Measurements from ENCODE around the gene CNOT8.

Gene CNOT8

DNA sequence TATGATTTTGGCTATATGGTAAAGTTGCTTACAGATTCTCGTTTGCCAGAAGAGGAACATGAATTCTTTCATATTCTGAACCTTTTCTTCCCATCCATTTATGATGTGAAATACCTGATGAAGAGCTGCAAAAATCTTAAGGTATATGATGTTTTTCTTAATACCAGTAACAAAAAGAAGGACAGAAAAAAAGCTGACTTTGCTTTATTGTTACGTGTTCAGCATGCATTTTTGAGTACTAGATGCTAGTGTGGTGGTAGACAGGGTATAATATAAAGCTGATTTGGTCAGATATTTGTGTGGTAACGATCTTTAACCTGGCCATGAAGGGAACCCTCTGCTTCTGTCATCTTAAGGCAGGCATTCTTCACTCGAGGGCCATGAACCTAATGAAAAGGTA lies 13.3 kb downstream of the CNOT8 start:
- H3K9ac ChIP-seq (ENCODE audit: low read length) = no peak overlapping the region
- DNase-seq (ENCODE audit: low read depth) = no peak
- peaks cover 24% of the 10 kb centered on the region for H3K4me1 ChIP-seq (ENCODE audit: control insufficient read depth, insufficient read depth, low read length)
- peaks cover 80% of the 10 kb centered on the region for H3K36me3 ChIP-seq (ENCODE audit: control insufficient read depth, insufficient read depth, low read length, severe bottlenecking)
- H3K4me3 ChIP-seq (ENCODE audit: low read length) = no peak overlapping the region
- no peaks in the 10 kb centered on the region for H3K9me3 ChIP-seq (ENCODE audit: control insufficient read depth, low read length)
- H3K27me3 ChIP-seq (replicated peaks; ENCODE audit: control insufficient read depth, insufficient read depth, low read length) = no peaks in the 10 kb centered on the region

DNA sequence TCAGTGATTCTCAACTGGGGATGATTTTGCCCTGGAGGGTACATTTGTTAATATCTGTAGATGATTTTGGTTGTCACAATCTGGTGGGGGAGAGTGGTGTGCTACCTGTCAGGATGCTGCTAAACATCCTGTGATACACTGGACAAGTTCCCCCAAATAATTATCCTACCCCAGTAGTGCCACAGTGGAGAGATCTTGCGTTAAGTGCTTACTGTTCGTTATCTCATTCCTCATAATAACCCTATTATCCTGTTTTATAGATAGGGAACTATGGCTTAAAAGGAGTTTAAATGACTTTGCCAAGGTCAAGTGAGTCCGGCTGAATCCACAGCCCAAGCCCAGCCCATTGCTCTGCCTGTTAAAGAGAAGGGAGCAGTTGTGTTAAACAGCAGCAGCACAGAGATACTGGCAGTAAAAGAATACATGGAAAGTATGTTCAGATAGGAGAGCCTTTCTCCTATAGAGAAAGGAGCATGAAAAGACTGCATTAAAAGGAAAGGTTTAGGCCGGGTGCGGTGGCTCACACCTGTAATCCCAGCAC lies 15.4 kb downstream of the CNOT8 start:
- Histone ChIP-seq H3K9me3 (ENCODE audit: control insufficient read depth, low read length) (peaks cover 9% of the 10 kb centered on the region), H3K36me3 (ENCODE audit: control insufficient read depth, insufficient read depth, low read length, severe bottlenecking) (peaks cover 76% of the 10 kb centered on the region), H3K4me3 (ENCODE audit: low read length) (no peak overlapping the region), H3K9ac (ENCODE audit: low read length) (peak overlapping the region; percentile 6), H3K4me1 (ENCODE audit: control insufficient read depth, insufficient read depth, low read length) (peaks cover 19% of the 10 kb centered on the region), H3K27me3 (replicated peaks; ENCODE audit: control insufficient read depth, insufficient read depth, low read length) (no peaks in the 10 kb centered on the region)
- no peak for DNase-seq (ENCODE audit: low read depth)

DNA sequence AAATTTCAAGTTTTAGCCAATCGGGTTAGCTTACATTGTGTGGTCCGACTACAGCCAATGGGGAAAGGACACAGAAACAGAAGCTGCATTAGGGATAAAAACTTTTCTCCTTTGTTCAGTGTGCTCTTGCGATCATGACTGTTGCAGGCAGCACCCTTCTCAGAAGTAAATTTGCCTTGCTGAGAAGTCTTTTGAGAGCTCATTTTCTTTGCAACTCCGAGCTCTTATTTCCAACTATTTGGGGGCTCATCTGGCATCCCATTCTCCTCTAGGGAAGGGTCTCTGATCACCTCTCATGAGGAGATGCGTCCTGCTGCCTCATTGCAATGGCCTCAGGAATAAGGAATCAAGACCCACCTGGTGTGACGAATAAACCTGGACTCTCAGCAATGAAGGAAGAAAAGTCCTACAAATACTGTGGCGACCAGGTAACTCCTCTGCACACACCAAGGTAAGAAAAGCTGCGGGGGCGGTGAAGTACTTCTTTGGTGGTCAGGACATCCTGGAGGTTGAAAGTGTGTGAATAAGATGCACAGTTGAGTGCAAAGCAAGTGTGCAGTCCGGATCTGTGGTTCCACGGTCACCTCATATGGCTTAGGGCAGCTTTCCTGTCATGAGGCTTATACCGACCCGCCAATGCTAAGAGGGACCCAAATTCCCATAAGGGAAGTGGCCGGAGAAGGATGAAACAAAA lies 20.4 kb downstream of the CNOT8 start:
- Histone ChIP-seq H3K4me1 (ENCODE audit: control insufficient read depth, insufficient read depth, low read length) (peaks cover 3% of the 10 kb centered on the region), H3K36me3 (ENCODE audit: control insufficient read depth, insufficient read depth, low read length, severe bottlenecking) (peaks cover 46% of the 10 kb centered on the region), H3K27me3 (replicated peaks; ENCODE audit: control insufficient read depth, insufficient read depth, low read length) (no peaks in the 10 kb centered on the region), H3K9ac (ENCODE audit: low read length) (no peak overlapping the region), H3K9me3 (ENCODE audit: control insufficient read depth, low read length) (peaks cover 20% of the 10 kb centered on the region), H3K4me3 (ENCODE audit: low read length) (no peak overlapping the region)
- DNase-seq (ENCODE audit: low read depth) = no peak

DNA sequence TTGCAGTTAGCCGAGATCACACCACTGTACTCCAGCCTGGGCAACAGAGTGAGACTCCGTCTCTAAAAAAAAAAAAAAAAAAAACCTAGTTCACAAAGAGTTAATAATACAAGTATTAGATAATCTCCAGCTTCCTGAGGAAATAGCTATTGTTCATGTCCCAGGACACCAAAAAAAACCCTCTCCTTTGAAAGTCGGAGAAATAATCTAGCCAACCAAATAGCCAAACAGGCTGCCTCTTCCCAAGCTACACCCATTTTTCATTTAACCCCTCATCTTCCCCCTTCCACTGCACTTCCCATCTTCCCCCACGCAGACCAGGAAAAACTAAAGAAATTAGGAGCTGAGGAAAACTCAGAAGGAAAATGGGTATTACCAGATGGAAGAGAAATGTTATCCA lies 23.6 kb downstream of the CNOT8 start:
- no peaks in the 10 kb centered on the region for H3K27me3 ChIP-seq (replicated peaks; ENCODE audit: control insufficient read depth, insufficient read depth, low read length)
- H3K9ac ChIP-seq (ENCODE audit: low read length) = no peak overlapping the region
- peaks cover 40% of the 10 kb centered on the region for H3K36me3 ChIP-seq (ENCODE audit: control insufficient read depth, insufficient read depth, low read length, severe bottlenecking)
- peaks cover 46% of the 10 kb centered on the region for H3K9me3 ChIP-seq (ENCODE audit: control insufficient read depth, low read length)
- no peak overlapping the region for H3K4me3 ChIP-seq (ENCODE audit: low read length)
- DNase-seq (ENCODE audit: low read depth) = no peak
- H3K4me1 ChIP-seq (ENCODE audit: control insufficient read depth, insufficient read depth, low read length) = no peaks in the 10 kb centered on the region

DNA sequence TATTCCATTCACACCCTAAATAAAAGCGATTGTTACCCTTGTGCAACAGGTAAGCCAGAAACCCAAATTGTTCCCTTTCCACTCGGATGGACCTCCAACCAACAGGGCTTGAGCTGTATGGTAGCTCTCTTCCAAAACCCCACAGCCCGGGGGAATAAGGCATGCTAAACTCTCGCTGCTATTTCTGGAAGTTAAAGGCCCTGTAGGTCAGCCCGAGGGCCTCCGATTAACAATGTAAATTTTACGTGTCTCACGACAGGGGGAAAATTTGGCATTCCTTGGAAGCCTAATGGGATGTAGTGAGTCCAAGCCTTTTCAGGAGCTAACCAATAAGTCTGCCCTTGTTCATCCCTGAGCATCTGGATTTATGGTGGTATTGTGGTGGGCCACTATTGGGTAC lies 26.0 kb downstream of the CNOT8 start:
- Histone ChIP-seq H3K4me3 (ENCODE audit: low read length) (no peak overlapping the region), H3K9me3 (ENCODE audit: control insufficient read depth, low read length) (peaks cover 45% of the 10 kb centered on the region), H3K27me3 (replicated peaks; ENCODE audit: control insufficient read depth, insufficient read depth, low read length) (no peaks in the 10 kb centered on the region), H3K9ac (ENCODE audit: low read length) (no peak overlapping the region), H3K4me1 (ENCODE audit: control insufficient read depth, insufficient read depth, low read length) (no peaks in the 10 kb centered on the region), H3K36me3 (ENCODE audit: control insufficient read depth, insufficient read depth, low read length, severe bottlenecking) (peaks cover 50% of the 10 kb centered on the region)
- no peak for DNase-seq (ENCODE audit: low read depth)

DNA sequence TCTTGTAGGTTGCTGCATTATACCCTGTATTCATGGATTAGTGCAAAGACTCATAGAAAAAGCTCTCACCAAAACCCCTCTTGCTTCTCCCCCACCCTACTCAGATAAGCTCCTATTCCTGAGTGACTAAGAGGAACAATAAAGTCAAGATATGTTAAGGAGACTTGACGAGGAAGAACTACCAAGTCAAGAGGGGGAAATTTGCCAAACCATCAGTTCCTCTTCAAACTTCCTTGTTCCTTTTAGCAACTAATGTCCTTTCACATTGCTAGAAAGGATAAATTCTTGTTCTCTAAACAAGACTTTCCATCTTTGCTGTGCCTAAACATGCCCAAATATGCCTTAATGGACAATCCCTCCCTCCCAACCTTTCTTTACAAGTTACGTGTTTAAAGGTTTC lies 27.0 kb downstream of the CNOT8 start:
- H3K9ac ChIP-seq (ENCODE audit: low read length) = no peak overlapping the region

DNA sequence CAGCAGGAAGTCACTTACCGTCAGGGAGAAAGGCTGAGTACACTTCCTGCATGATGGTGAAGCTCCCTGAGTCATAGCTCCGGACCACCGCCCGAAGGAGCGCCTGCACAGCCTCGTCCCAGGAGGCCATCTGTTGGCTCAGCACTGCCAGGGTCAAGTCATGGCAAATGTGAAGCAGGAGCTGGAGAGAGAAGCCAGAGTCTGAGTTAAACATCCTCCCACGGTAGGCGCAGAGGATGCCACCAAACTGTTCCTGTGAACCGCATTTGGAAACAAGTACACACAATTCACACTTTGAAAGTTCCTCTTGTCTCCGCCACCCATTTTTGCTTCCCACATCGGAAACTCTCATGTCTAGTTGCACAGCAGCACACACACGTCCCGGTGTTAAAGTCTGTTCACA lies 33.9 kb downstream of the CNOT8 start:
- Histone ChIP-seq H3K4me1 (ENCODE audit: control insufficient read depth, insufficient read depth, low read length) (peaks cover 14% of the 10 kb centered on the region), H3K36me3 (ENCODE audit: control insufficient read depth, insufficient read depth, low read length, severe bottlenecking) (peaks cover 89% of the 10 kb centered on the region), H3K9me3 (ENCODE audit: control insufficient read depth, low read length) (peaks cover 9% of the 10 kb centered on the region), H3K27me3 (replicated peaks; ENCODE audit: control insufficient read depth, insufficient read depth, low read length) (no peaks in the 10 kb centered on the region), H3K4me3 (ENCODE audit: low read length) (no peak overlapping the region), H3K9ac (ENCODE audit: low read length) (no peak overlapping the region)
- no peak for DNase-seq (ENCODE audit: low read depth)

More for the DNA sequence above, 27.0 kb downstream of the CNOT8 start:
- no peaks in the 10 kb centered on the region for H3K4me1 ChIP-seq (ENCODE audit: control insufficient read depth, insufficient read depth, low read length)
- H3K36me3 ChIP-seq (ENCODE audit: control insufficient read depth, insufficient read depth, low read length, severe bottlenecking) = peaks cover 60% of the 10 kb centered on the region
- no peak for DNase-seq (ENCODE audit: low read depth)
- no peak overlapping the region for H3K4me3 ChIP-seq (ENCODE audit: low read length)
- peaks cover 39% of the 10 kb centered on the region for H3K9me3 ChIP-seq (ENCODE audit: control insufficient read depth, low read length)
- H3K27me3 ChIP-seq (replicated peaks; ENCODE audit: control insufficient read depth, insufficient read depth, low read length) = no peaks in the 10 kb centered on the region

DNA sequence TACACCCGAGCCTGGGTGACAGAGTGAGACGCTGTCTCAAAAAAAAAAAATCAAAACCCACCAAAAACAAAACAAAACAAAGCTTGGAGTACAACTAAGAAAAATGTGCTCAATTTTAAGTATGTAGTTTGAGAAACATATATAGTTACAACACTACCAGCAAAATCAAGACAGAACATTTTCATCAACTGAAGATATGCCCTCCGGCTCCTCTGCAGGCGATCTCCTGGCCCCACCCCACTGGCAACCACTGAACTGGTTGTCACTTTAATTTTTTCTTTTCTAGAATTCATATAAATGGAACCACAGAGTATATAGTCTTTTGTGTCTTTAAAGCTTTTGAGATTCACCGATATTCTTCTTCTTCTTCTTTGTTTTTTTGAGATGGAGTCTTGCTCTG lies 35.0 kb downstream of the CNOT8 start:
- Histone ChIP-seq H3K4me1 (ENCODE audit: control insufficient read depth, insufficient read depth, low read length) (peaks cover 24% of the 10 kb centered on the region), H3K27me3 (replicated peaks; ENCODE audit: control insufficient read depth, insufficient read depth, low read length) (no peaks in the 10 kb centered on the region), H3K4me3 (ENCODE audit: low read length) (no peak overlapping the region), H3K9ac (ENCODE audit: low read length) (no peak overlapping the region), H3K36me3 (ENCODE audit: control insufficient read depth, insufficient read depth, low read length, severe bottlenecking) (peaks cover 85% of the 10 kb centered on the region), H3K9me3 (ENCODE audit: control insufficient read depth, low read length) (no peaks in the 10 kb centered on the region)
- no peak for DNase-seq (ENCODE audit: low read depth)

DNA sequence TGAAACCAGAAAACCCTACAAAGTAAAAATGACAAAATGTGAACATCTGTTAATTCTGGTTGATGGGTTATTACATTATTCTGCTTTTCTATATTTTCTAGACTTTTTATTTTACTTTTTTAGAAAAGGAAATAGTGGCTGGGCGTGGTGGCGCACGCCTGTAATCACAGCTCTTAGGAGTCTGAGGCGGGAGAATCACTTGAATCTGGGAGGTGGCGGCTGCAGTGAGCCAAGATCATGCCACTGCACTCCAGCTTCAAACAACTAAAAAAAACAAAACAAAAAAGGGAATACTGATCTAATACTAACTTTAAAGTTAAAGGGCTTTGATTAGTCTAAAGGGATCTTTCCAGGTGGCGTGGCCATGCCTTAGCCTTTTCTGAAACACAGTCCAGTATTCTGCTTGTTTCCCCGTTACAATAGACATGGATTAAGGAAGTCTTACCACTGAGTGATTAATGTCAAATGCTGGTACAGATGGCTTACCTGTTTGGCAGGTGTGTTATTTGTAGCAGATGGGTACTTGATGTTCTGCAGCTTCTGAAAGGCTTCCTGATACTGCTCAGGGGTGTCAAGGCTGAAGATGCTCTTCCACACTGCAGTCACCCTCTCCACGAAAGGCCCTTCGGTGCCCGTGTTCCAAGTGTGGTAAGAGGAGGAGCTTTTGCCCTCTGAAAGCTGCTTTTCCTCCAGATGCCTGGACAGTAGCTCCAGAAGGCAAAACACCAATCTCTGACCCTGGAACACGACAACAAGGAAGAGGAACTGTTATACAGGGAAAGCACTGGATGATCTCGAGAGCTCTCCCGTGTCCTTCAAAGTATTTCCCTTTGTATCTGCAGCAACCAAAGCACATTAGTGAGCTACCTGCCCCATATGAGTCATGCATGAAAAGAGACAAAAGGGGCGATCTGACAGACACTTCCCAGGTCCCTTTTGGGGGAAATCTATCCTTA lies 37.5 kb downstream of the CNOT8 start:
- DNase-seq (ENCODE audit: low read depth) = no peak
- no peak overlapping the region for H3K4me3 ChIP-seq (ENCODE audit: low read length)
- H3K4me1 ChIP-seq (ENCODE audit: control insufficient read depth, insufficient read depth, low read length) = peaks cover 46% of the 10 kb centered on the region
- no peaks in the 10 kb centered on the region for H3K27me3 ChIP-seq (replicated peaks; ENCODE audit: control insufficient read depth, insufficient read depth, low read length)
- H3K36me3 ChIP-seq (ENCODE audit: control insufficient read depth, insufficient read depth, low read length, severe bottlenecking) = peaks cover 65% of the 10 kb centered on the region
- H3K9me3 ChIP-seq (ENCODE audit: control insufficient read depth, low read length) = no peaks in the 10 kb centered on the region
- no peak overlapping the region for H3K9ac ChIP-seq (ENCODE audit: low read length)

DNA sequence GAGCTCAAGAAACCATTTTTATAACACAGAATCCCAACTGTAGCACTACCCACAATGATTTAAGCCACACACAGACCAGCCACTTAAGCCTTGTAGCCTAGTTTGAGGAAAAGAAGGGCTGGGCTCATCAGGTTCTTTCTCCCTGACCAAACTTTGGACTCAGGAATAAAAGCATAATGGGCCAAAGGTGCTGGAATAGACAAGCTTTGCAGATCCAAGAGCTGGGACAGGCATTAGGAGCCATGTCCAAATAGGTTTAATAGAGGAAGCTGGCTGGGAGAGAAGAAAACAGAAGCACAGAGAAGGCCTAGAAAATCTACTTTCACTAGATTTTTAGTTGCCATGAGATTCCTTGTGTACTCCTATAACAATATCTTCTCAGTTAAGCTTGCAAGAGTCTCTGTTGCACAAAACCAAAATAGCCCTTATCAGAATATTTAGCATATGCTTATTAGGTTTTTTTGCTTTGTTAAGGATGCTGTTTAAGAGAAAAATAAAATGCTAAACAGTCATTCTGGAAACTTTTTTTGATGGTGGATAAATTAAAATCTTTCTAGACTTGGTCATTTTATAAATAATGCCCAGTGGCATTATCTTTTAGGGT lies 38.2 kb downstream of the CNOT8 start:
- no peak for DNase-seq (ENCODE audit: low read depth)
- H3K27me3 ChIP-seq (replicated peaks; ENCODE audit: control insufficient read depth, insufficient read depth, low read length) = no peaks in the 10 kb centered on the region
- H3K36me3 ChIP-seq (ENCODE audit: control insufficient read depth, insufficient read depth, low read length, severe bottlenecking) = peaks cover 65% of the 10 kb centered on the region
- H3K4me3 ChIP-seq (ENCODE audit: low read length) = no peak overlapping the region
- H3K9me3 ChIP-seq (ENCODE audit: control insufficient read depth, low read length) = no peaks in the 10 kb centered on the region
- H3K4me1 ChIP-seq (ENCODE audit: control insufficient read depth, insufficient read depth, low read length) = peaks cover 53% of the 10 kb centered on the region
- H3K9ac ChIP-seq (ENCODE audit: low read length) = no peak overlapping the region

DNA sequence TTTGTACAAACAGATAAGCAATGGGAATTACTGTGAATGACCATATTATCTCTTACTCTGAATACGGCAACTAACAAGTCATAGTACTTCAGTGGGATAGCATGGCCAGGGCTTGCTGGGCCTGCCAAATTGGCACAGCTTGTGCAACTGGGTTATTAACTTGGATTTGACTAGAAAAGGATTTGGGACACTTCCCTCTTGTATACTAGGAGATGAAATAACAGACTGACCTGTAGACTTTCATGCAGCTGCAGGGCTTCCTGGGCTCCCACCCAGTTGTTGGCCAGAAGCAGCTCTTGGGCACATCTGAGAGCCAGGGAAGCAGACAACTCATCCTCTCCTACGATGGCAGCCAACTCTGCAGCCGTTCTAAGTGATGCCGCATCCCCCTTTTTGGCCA lies 39.8 kb downstream of the CNOT8 start:
- no peak for DNase-seq (ENCODE audit: low read depth)
- Histone ChIP-seq H3K4me1 (ENCODE audit: control insufficient read depth, insufficient read depth, low read length) (peaks cover 48% of the 10 kb centered on the region), H3K4me3 (ENCODE audit: low read length) (peak overlapping the region; percentile 57), H3K27me3 (replicated peaks; ENCODE audit: control insufficient read depth, insufficient read depth, low read length) (no peaks in the 10 kb centered on the region), H3K36me3 (ENCODE audit: control insufficient read depth, insufficient read depth, low read length, severe bottlenecking) (peaks cover 67% of the 10 kb centered on the region), H3K9ac (ENCODE audit: low read length) (peak overlapping the region; percentile 78), H3K9me3 (ENCODE audit: control insufficient read depth, low read length) (no peaks in the 10 kb centered on the region)
